CD4-positive, CD25-positive, alpha-beta regulatory T cell (primary cell): ENCODE measurements around the gene ZNF653. TPM values are rescaled to one million over a fixed set of nuclear protein-coding genes. Genes with fewer than 3 reads are reported as not detected.
"Not testable (repeated sequence)": the region's sequence is repeated elsewhere in the genome, so short reads cannot be mapped to it uniquely, and the experiment has no call there.

Experiments
- ATAC-seq, 2 donors: fragments of 150-1000 bp; cut with Tn5 transposase; one replicate each; pipeline ENCODE4 v1.10.0; 2021; ENCODE audit warnings: low read depth in 2 of 2, moderate number of reproducible peaks in 2 of 2, moderate library complexity in 1 of 2
- DNase-seq, 3 donors: peaks; one replicate each; pipeline versions ENCODE4 v3.0.0 to v3.0.0-alpha.2; 2012 to 2022; ENCODE audit warnings: mixed read lengths in 1 of 3
- H3K27ac ChIP-seq: one replicate; pipeline ENCODE4 v1.7.0; 2013; ENCODE audit warnings: mild to moderate bottlenecking, low read length; ENCODE audit not compliant: insufficient read depth, poor library complexity, severe bottlenecking
- H3K27me3 ChIP-seq: one replicate; pipeline ENCODE4 v1.7.0; 2013; ENCODE audit warnings: low read length; ENCODE audit not compliant: control insufficient read depth, insufficient read depth
- H3K36me3 ChIP-seq: one replicate; pipeline ENCODE4 v1.7.0; 2013; ENCODE audit warnings: mild to moderate bottlenecking, low read length, moderate library complexity; ENCODE audit not compliant: control insufficient read depth, insufficient read depth
- H3K4me1 ChIP-seq: 2 replicates; pipeline ENCODE4 v1.7.0; 2013; ENCODE audit warnings: mild to moderate bottlenecking, low read length; ENCODE audit not compliant: insufficient read depth, control insufficient read depth, poor library complexity, severe bottlenecking
- H3K4me3 ChIP-seq: one replicate; pipeline ENCODE4 v1.7.0; 2013; ENCODE audit warnings: low read depth, mild to moderate bottlenecking, low read length, moderate library complexity
- H3K9me3 ChIP-seq, 2 experiments: 1 replicate in 1 of 2; 2 replicates in 1 of 2; pipeline ENCODE4 v1.7.0; 2013; ENCODE audit warnings: low read length in 2 of 2, mild to moderate bottlenecking in 1 of 2, moderate library complexity in 1 of 2; ENCODE audit not compliant: control insufficient read depth in 2 of 2
- H3K27ac Mint-ChIP-seq, 3 donors: one replicate each; pipeline ENCODE4 v1.8.0; 2020 to 2022; ENCODE audit warnings: mild to moderate bottlenecking in 3 of 3, mixed read lengths in 3 of 3, moderate library complexity in 2 of 3
- H3K27me3 Mint-ChIP-seq: one replicate; pipeline ENCODE4 v1.8.0; 2022; ENCODE audit warnings: mild to moderate bottlenecking, mixed read lengths
- H3K36me3 Mint-ChIP-seq: one replicate; pipeline ENCODE4 v1.8.0; 2020; ENCODE audit warnings: mixed read lengths
- H3K4me1 Mint-ChIP-seq, 4 donors: one replicate each; pipeline ENCODE4 v1.8.0; 2020 to 2022; ENCODE audit warnings: mixed read lengths in 4 of 4, mild to moderate bottlenecking in 1 of 4
- H3K4me3 Mint-ChIP-seq, 4 donors: one replicate each; pipeline ENCODE4 v1.8.0; 2020 to 2022; ENCODE audit warnings: mild to moderate bottlenecking in 4 of 4, mixed read lengths in 4 of 4, moderate library complexity in 3 of 4
- H3K9me3 Mint-ChIP-seq, 7 donors: one replicate each; pipeline ENCODE4 v1.8.0; 2020 to 2022; ENCODE audit warnings: mixed read lengths in 7 of 7, mild to moderate bottlenecking in 3 of 7, moderate library complexity in 2 of 7
- polyA plus RNA-seq, 4 donors: library from polyadenylated mRNA; unstranded; fragments of 300-500 nt; fragmentation: Illumina TruSeq; gene quantifications; one replicate each; pipeline ENCODE4 v1.2.3, GENCODE V29; 2021
- total RNA-seq: library from RNA; stranded (reverse); gene quantifications from one replicate; pipeline ENCODE4 v1.2.3, GENCODE V29; 2022

Gene ZNF653
- total and polyA plus RNA-seq, 5 donors from 2014 or later, result 1.3 to 12.2 (median 2.8) TPM

DNA sequence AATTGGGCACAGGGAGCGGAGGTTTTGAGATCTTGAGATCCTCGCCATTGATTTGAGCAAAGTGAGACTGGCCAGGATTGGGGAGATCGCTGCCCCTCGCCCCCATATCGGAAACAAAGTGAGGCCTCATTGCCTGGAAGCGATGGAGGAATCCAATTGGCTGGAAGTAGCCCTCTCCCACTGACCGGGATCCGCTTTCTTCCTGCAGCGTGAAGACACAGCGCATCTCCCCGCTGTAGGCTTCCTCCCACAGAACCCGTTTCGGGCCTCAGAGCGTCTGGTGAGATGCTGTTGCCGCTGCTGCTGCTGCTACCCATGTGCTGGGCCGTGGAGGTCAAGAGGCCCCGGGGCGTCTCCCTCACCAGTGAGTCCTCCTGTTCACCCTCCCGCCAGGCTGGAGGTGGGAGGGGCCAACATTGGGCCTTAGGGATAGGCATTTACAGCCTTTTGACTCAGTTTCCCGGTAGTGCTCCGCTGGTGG is 69.8 kb downstream of the ZNF653 start:
- Histone ChIP-seq H3K4me3 (peak overlapping the region; percentile 83), H3K27me3 (no peaks in the 10 kb centered on the region), H3K27ac (peak overlapping the region; percentile 82), H3K9me3 (no peaks in the 10 kb centered on the region), H3K36me3 (peaks cover 20% of the 10 kb centered on the region), H3K4me1 (peaks cover 21% of the 10 kb centered on the region)
- H3K36me3 Mint-ChIP-seq, result peaks cover 8% of the 10 kb centered on the region
- H3K27me3 Mint-ChIP-seq, result peaks cover 6% of the 10 kb centered on the region
- peaks cover 4 to 32% (median 10%) of the 10 kb centered on the region in 4 donors for H3K4me1 Mint-ChIP-seq
- ATAC-seq, result no peak
- H3K9me3 Mint-ChIP-seq, result peaks cover 0 to 1% (median 0%) of the 10 kb centered on the region in 7 donors
- no peak for DNase-seq
- peak overlapping the region; percentile 92 to 99 (median 97) for H3K27ac Mint-ChIP-seq
- H3K4me3 Mint-ChIP-seq, result peak overlapping the region; percentile 97 to 100 (median 100)

- ATAC-seq (peak; percentile 94 to 95), DNase-seq (peak; percentile 96 to 99 (median 99))
- peaks cover 4 to 30% (median 10%) of the 10 kb centered on the region in 4 donors for H3K4me1 Mint-ChIP-seq
- Histone ChIP-seq H3K9me3 (no peaks in the 10 kb centered on the region), H3K27me3 (no peaks in the 10 kb centered on the region), H3K4me3 (peak within 1 kb of the TSS; percentile 83), H3K36me3 (peaks cover 15% of the 10 kb centered on the region), H3K4me1 (peaks cover 21% of the 10 kb centered on the region), H3K27ac (peak within 1 kb of the TSS; percentile 82)
- H3K27me3 Mint-ChIP-seq, result peaks cover 6% of the 10 kb centered on the region
- peaks cover 6% of the 10 kb centered on the region for H3K36me3 Mint-ChIP-seq
- H3K9me3 Mint-ChIP-seq, result peaks cover 0 to 1% (median 0%) of the 10 kb centered on the region in 7 donors
- peak within 1 kb of the TSS; percentile 92 to 99 (median 97) for H3K27ac Mint-ChIP-seq
- peak within 1 kb of the TSS; percentile 97 to 100 (median 100) for H3K4me3 Mint-ChIP-seq
These were observed 70.4 kb downstream of the ZNF653 start, which contains the start of the genes ODAD3 and PRKCSH for GRCh38 chr19:11435057-11435832. Gene ODAD3, minus strand, starts transcription at chr19:11435121. Its CDS starts 105 bp downstream, at chr19:11435016. Gene PRKCSH, plus strand, starts transcription at chr19:11435635. Its CDS starts 483 bp downstream, at chr19:11436118.

GRCh38 chr19:11434703-11435056 is 71.0 kb downstream of the ZNF653 start:
- no peak for DNase-seq
- Mint-ChIP-seq H3K27ac (peak overlapping the region; percentile 92 to 99 (median 97)), H3K4me1 (peaks cover 4 to 30% (median 10%) of the 10 kb centered on the region in 4 donors), H3K4me3 (peak overlapping the region; percentile 97 to 100 (median 100)), H3K36me3 (peaks cover 6% of the 10 kb centered on the region), H3K27me3 (peaks cover 6% of the 10 kb centered on the region), H3K9me3 (peaks cover 0 to 1% (median 0%) of the 10 kb centered on the region in 7 donors)
- Histone ChIP-seq H3K27me3 (no peaks in the 10 kb centered on the region), H3K36me3 (peaks cover 15% of the 10 kb centered on the region), H3K27ac (peak overlapping the region; percentile 82), H3K4me3 (peak overlapping the region; percentile 83), H3K9me3 (no peaks in the 10 kb centered on the region), H3K4me1 (peaks cover 21% of the 10 kb centered on the region)
- ATAC-seq, result no peak

GRCh38 chr19:11433526-11433925 is 72.1 kb downstream of the ZNF653 start:
- H3K4me1 ChIP-seq, result peaks cover 21% of the 10 kb centered on the region
- not testable (repeated sequence) for H3K27ac Mint-ChIP-seq, H3K27me3 Mint-ChIP-seq, H3K27ac ChIP-seq, H3K36me3 Mint-ChIP-seq, H3K36me3 ChIP-seq, H3K4me3 ChIP-seq, H3K27me3 ChIP-seq, H3K9me3 Mint-ChIP-seq, H3K9me3 ChIP-seq, DNase-seq, ATAC-seq
- Mint-ChIP-seq H3K4me3 (peak overlapping the region in 1 of 4 donors; percentile 21), H3K4me1 (peaks cover 4 to 30% (median 10%) of the 10 kb centered on the region in 4 donors)

Other genes starting within 250 kb of the ZNF653 start
- 2.8 TPM for gene DOCK6, start 243.3 kb downstream of the ZNF653 start, total RNA-seq
- 1 to 10 TPM in 1 of 4 donors, under 1 TPM in 2, not detected in 1; 0.07 to 1.1 (median 0.12) TPM for gene DOCK6, start 243.3 kb downstream of the ZNF653 start, polyA plus RNA-seq
- gene TSPAN16, start 209.7 kb downstream of the ZNF653 start, total RNA-seq, result not detected
- gene TSPAN16, start 209.7 kb downstream of the ZNF653 start, polyA plus RNA-seq, result not detected
- 13.4 TPM for gene RAB3D, start 166.2 kb downstream of the ZNF653 start, total RNA-seq
- gene RAB3D, start 166.2 kb downstream of the ZNF653 start, polyA plus RNA-seq, result 1 to 10 TPM; 5.1 to 7.6 (median 6.0) TPM
- gene TMEM205, start 159.6 kb downstream of the ZNF653 start, total RNA-seq, result 24.0 TPM
- gene TMEM205, start 159.6 kb downstream of the ZNF653 start, polyA plus RNA-seq, result 10 to 100 TPM; 69.0 to 88.3 (median 73.8) TPM
- 66.5 TPM for gene CCDC159, start 159.3 kb downstream of the ZNF653 start, total RNA-seq
- 10 to 100 TPM; 18.7 to 23.1 (median 21.7) TPM for gene CCDC159, start 159.3 kb downstream of the ZNF653 start, polyA plus RNA-seq
- 10.4 TPM for gene PLPPR2, start 150.4 kb downstream of the ZNF653 start, total RNA-seq
- 1 to 10 TPM in 3 of 4 donors, under 1 TPM in 1; 0.86 to 2.4 (median 2.1) TPM for gene PLPPR2, start 150.4 kb downstream of the ZNF653 start, polyA plus RNA-seq
- 3.0 TPM for gene SWSAP1, start 131.2 kb downstream of the ZNF653 start, total RNA-seq
- gene SWSAP1, start 131.2 kb downstream of the ZNF653 start, polyA plus RNA-seq, result 1 to 10 TPM; 5.6 to 8.4 (median 7.0) TPM
- gene EPOR, start 121.5 kb downstream of the ZNF653 start, total RNA-seq, result 10.3 TPM
- 1 to 10 TPM; 7.3 to 9.2 (median 8.9) TPM for gene EPOR, start 121.5 kb downstream of the ZNF653 start, polyA plus RNA-seq
- not detected for gene RGL3, start 86.5 kb downstream of the ZNF653 start, total RNA-seq
- gene RGL3, start 86.5 kb downstream of the ZNF653 start, polyA plus RNA-seq, result not detected
- gene ODAD3, start 70.7 kb downstream of the ZNF653 start, total RNA-seq, result not detected
- not detected for gene ODAD3, start 70.7 kb downstream of the ZNF653 start, polyA plus RNA-seq
- gene PRKCSH, start 70.2 kb downstream of the ZNF653 start, total RNA-seq, result 244 TPM
- gene PRKCSH, start 70.2 kb downstream of the ZNF653 start, polyA plus RNA-seq, result 10 to 100 TPM; 29.0 to 38.0 (median 31.5) TPM
- not detected for gene ELAVL3, start 24.8 kb downstream of the ZNF653 start, total RNA-seq
- gene ELAVL3, start 24.8 kb downstream of the ZNF653 start, polyA plus RNA-seq, result not detected
- gene ECSIT, start 23.3 kb upstream of the ZNF653 start, total RNA-seq, result 39.3 TPM
- 10 to 100 TPM; 27.3 to 39.2 (median 36.1) TPM for gene ECSIT, start 23.3 kb upstream of the ZNF653 start, polyA plus RNA-seq
- not detected for gene CNN1, start 33.0 kb upstream of the ZNF653 start, total RNA-seq
- not detected for gene CNN1, start 33.0 kb upstream of the ZNF653 start, polyA plus RNA-seq
- 48.9 TPM for gene ELOF1, start 53.4 kb upstream of the ZNF653 start, total RNA-seq
- gene ELOF1, start 53.4 kb upstream of the ZNF653 start, polyA plus RNA-seq, result 100 to 1,000 TPM; 105 to 113 (median 108) TPM
- 40.4 TPM for gene ACP5, start 71.8 kb upstream of the ZNF653 start, total RNA-seq
- gene ACP5, start 71.8 kb upstream of the ZNF653 start, polyA plus RNA-seq, result 10 to 100 TPM; 21.6 to 33.5 (median 32.3) TPM
- 6.4 TPM for gene ZNF627, start 91.6 kb upstream of the ZNF653 start, total RNA-seq
- 10 to 100 TPM; 10.6 to 14.3 (median 10.9) TPM for gene ZNF627, start 91.6 kb upstream of the ZNF653 start, polyA plus RNA-seq
- gene ZNF823, start 233.1 kb upstream of the ZNF653 start, total RNA-seq, result 4.8 TPM
- 1 to 10 TPM; 1.6 to 4.2 (median 2.5) TPM for gene ZNF823, start 233.1 kb upstream of the ZNF653 start, polyA plus RNA-seq